Medulla oblongata (tissue), 1 donor: ENCODE results near the gene OTOA.
A peak's percentile ranks its signal among the peaks of the same experiment; 100 is the strongest.
"Not testable (repeated sequence)": the region's sequence is repeated elsewhere in the genome, so short reads cannot be mapped to it uniquely, and the experiment has no call there.

Source experiments
- DNase-seq: peaks from one replicate; pipeline ENCODE4 v3.0.0-alpha.2; 2015; ENCODE audit errors: extremely low spot score

OTOA gene

GRCh38 chr16:21663889-21664647 lies at the start of gene OTOA:
Gene OTOA (plus strand): TSS chr16:21663968. CDS start chr16:21678515, 14,547 bp downstream.
- no peak for DNase-seq

- no peak for DNase-seq
Observed at GRCh38 chr16:21614896-21615295, 48.9 kb upstream of the OTOA start.

GRCh38 chr16:21617607-21618006 lies 46.2 kb upstream of the OTOA start:
- DNase-seq, result no peak

- no peak for DNase-seq
Observed at GRCh38 chr16:21618281-21618680, 45.5 kb upstream of the OTOA start.

- no peak for DNase-seq
Observed at GRCh38 chr16:21619765-21620425, 43.9 kb upstream of the OTOA start.

- DNase-seq, result no peak
Observed at GRCh38 chr16:21620592-21620991, 43.2 kb upstream of the OTOA start.

GRCh38 chr16:21622545-21622944 lies 41.2 kb upstream of the OTOA start:
- DNase-seq, result no peak

- no peak for DNase-seq
Observed at GRCh38 chr16:21625026-21625425, 38.7 kb upstream of the OTOA start.

- DNase-seq, result peak; percentile 60
Observed at GRCh38 chr16:21626659-21627277, 37.0 kb upstream of the OTOA start.

- DNase-seq, result no peak
Observed at GRCh38 chr16:21628121-21628726, 35.5 kb upstream of the OTOA start.

GRCh38 chr16:21628772-21629171 lies 35.0 kb upstream of the OTOA start:
- DNase-seq, result no peak

- DNase-seq, result not testable (repeated sequence)
Observed at GRCh38 chr16:21629616-21630539, 33.9 kb upstream of the OTOA start.

- DNase-seq, result not testable (repeated sequence)
Observed at GRCh38 chr16:21630866-21631265, 32.9 kb upstream of the OTOA start.

GRCh38 chr16:21631376-21631775 lies 32.4 kb upstream of the OTOA start:
- DNase-seq, result not testable (repeated sequence)

GRCh38 chr16:21631951-21632575 lies 31.7 kb upstream of the OTOA start:
- DNase-seq, result not testable (repeated sequence)

- no peak for DNase-seq
Observed at GRCh38 chr16:21634216-21634615, 29.6 kb upstream of the OTOA start.

- DNase-seq, result not testable (repeated sequence)
Observed at GRCh38 chr16:21635694-21636093, 28.1 kb upstream of the OTOA start.

- DNase-seq, result no peak
Observed at GRCh38 chr16:21637032-21637968, 26.5 kb upstream of the OTOA start.

- no peak for DNase-seq
Observed at GRCh38 chr16:21638573-21638975, 25.2 kb upstream of the OTOA start.

GRCh38 chr16:21639493-21639892 lies 24.3 kb upstream of the OTOA start:
- no peak for DNase-seq
